ENCODE measurements around the gene CENPS. TPM values are rescaled to one million over a fixed set of nuclear protein-coding genes. Genes with fewer than 3 reads are reported as not detected.

Gene CENPS
- total RNA-seq, 3 donors from 2014 or later (not counting 1 experiment from before 2014, with no cell fraction given): 4.1 to 5.0 (median 4.5) TPM

- H3K27me3 ChIP-seq (ENCODE audit: control insufficient read depth, insufficient read depth, low read length): no peaks in the 10 kb centered on the region
- intact Hi-C loops (cut with micrococcal nuclease): no loop called here
These were observed 6.8 kb downstream of the CENPS start for GRCh38 chr1:10437052-10437451.

GRCh38 chr1:10438677-10439163 lies 8.5 kb downstream of the CENPS start:
- Histone ChIP-seq H3K27ac (ENCODE audit: low read length) (no peak overlapping the region), H3K9me3 (ENCODE audit: control insufficient read depth, insufficient read depth, low read length) (no peaks in the 10 kb centered on the region), H3K36me3 (ENCODE audit: control insufficient read depth, insufficient read depth, low read length) (no peaks in the 10 kb centered on the region), H3K4me1 (ENCODE audit: control insufficient read depth, insufficient read depth, low read length) (no peaks in the 10 kb centered on the region), H3K4me3 (ENCODE audit: low read length) (no peak overlapping the region), H3K27me3 (ENCODE audit: control insufficient read depth, insufficient read depth, low read length) (no peaks in the 10 kb centered on the region)
- H3K27me3 Mint-ChIP-seq (ENCODE audit: low read depth in 2 of 2): no peaks in the 10 kb centered on the region
- H3K4me1 Mint-ChIP-seq: no peaks in the 10 kb centered on the region
- H3K27ac Mint-ChIP-seq: no peak overlapping the region
- no peaks in the 10 kb centered on the region for H3K9me3 Mint-ChIP-seq
- no peak for DNase-seq
- no peak for TF ChIP-seq CTCF (IDR thresholded peaks at IDR 0.05)
- no peaks in the 10 kb centered on the region for H3K36me3 Mint-ChIP-seq
- no peak for ATAC-seq
- WGBS (ENCODE audit: insufficient coverage): 84% methylated on average over 7 of the region's 7 CpGs
- intact Hi-C loops (cut with micrococcal nuclease): no loop called here
- H3K4me3 Mint-ChIP-seq: no peak overlapping the region

More at GRCh38 chr1:10437052-10437451, 6.8 kb downstream of the CENPS start:
- ATAC-seq (no peak), DNase-seq (no peak)
- Mint-ChIP-seq H3K9me3 (no peaks in the 10 kb centered on the region), H3K27me3 (ENCODE audit: low read depth in 2 of 2) (no peaks in the 10 kb centered on the region), H3K4me1 (no peaks in the 10 kb centered on the region), H3K36me3 (no peaks in the 10 kb centered on the region), H3K27ac (no peak overlapping the region), H3K4me3 (no peak overlapping the region)
- no peaks in the 10 kb centered on the region for H3K9me3 ChIP-seq (ENCODE audit: control insufficient read depth, insufficient read depth, low read length)
- TF ChIP-seq CTCF (IDR thresholded peaks at IDR 0.05): no peak
- no peak overlapping the region for H3K27ac ChIP-seq (ENCODE audit: low read length)
- H3K4me3 ChIP-seq (ENCODE audit: low read length): no peak overlapping the region
- H3K4me1 ChIP-seq (ENCODE audit: control insufficient read depth, insufficient read depth, low read length): no peaks in the 10 kb centered on the region
- no peaks in the 10 kb centered on the region for H3K36me3 ChIP-seq (ENCODE audit: control insufficient read depth, insufficient read depth, low read length)
- 100% methylated on average over 1 of the region's 1 CpG for WGBS (ENCODE audit: insufficient coverage)

GRCh38 chr1:10440305-10440704 lies 10.1 kb downstream of the CENPS start:
- H3K27me3 ChIP-seq (ENCODE audit: control insufficient read depth, insufficient read depth, low read length): no peaks in the 10 kb centered on the region
- TF ChIP-seq CTCF (IDR thresholded peaks at IDR 0.05): no peak
- no peak for DNase-seq
- H3K36me3 ChIP-seq (ENCODE audit: control insufficient read depth, insufficient read depth, low read length): no peaks in the 10 kb centered on the region
- no peaks in the 10 kb centered on the region for H3K36me3 Mint-ChIP-seq
- H3K4me1 Mint-ChIP-seq: no peaks in the 10 kb centered on the region
- intact Hi-C loops (cut with micrococcal nuclease): no loop called here
- H3K27me3 Mint-ChIP-seq (ENCODE audit: low read depth in 2 of 2): no peaks in the 10 kb centered on the region
- no peak overlapping the region for H3K27ac ChIP-seq (ENCODE audit: low read length)
- 100% methylated on average over 1 of the region's 2 CpGs for WGBS (ENCODE audit: insufficient coverage)
- no peaks in the 10 kb centered on the region for H3K9me3 ChIP-seq (ENCODE audit: control insufficient read depth, insufficient read depth, low read length)
- H3K4me3 Mint-ChIP-seq: no peak overlapping the region
- ATAC-seq: no peak
- no peaks in the 10 kb centered on the region for H3K9me3 Mint-ChIP-seq
- no peak overlapping the region for H3K4me3 ChIP-seq (ENCODE audit: low read length)
- no peaks in the 10 kb centered on the region for H3K4me1 ChIP-seq (ENCODE audit: control insufficient read depth, insufficient read depth, low read length)
- no peak overlapping the region for H3K27ac Mint-ChIP-seq

GRCh38 chr1:10440794-10441193 lies 10.6 kb downstream of the CENPS start:
- no peaks in the 10 kb centered on the region for H3K27me3 ChIP-seq (ENCODE audit: control insufficient read depth, insufficient read depth, low read length)
- no peaks in the 10 kb centered on the region for H3K9me3 ChIP-seq (ENCODE audit: control insufficient read depth, insufficient read depth, low read length)
- ATAC-seq (no peak), DNase-seq (no peak)
- Mint-ChIP-seq H3K27ac (no peak overlapping the region), H3K27me3 (ENCODE audit: low read depth in 2 of 2) (no peaks in the 10 kb centered on the region), H3K4me3 (no peak overlapping the region), H3K36me3 (no peaks in the 10 kb centered on the region), H3K4me1 (no peaks in the 10 kb centered on the region), H3K9me3 (no peaks in the 10 kb centered on the region)
- WGBS (ENCODE audit: insufficient coverage): 93% methylated on average over 5 of the region's 5 CpGs
- intact Hi-C loops (cut with micrococcal nuclease): no loop called here
- no peaks in the 10 kb centered on the region for H3K36me3 ChIP-seq (ENCODE audit: control insufficient read depth, insufficient read depth, low read length)
- H3K4me3 ChIP-seq (ENCODE audit: low read length): no peak overlapping the region
- no peaks in the 10 kb centered on the region for H3K4me1 ChIP-seq (ENCODE audit: control insufficient read depth, insufficient read depth, low read length)
- no peak for TF ChIP-seq CTCF (IDR thresholded peaks at IDR 0.05)
- H3K27ac ChIP-seq (ENCODE audit: low read length): no peak overlapping the region

Data from natural killer cell (primary cell).